Chondrocyte (in vitro differentiated cells): ENCODE results near the gene CNST. TPM values are rescaled to one million over a fixed set of nuclear protein-coding genes. Genes with fewer than 3 reads are reported as not detected.
A peak's percentile ranks its signal among the peaks of the same experiment; 100 is the strongest.
"Not testable (repeated sequence)": the region's sequence is repeated elsewhere in the genome, so short reads cannot be mapped to it uniquely, and the experiment has no call there.

ENCODE experiments used
- DNase-seq: peaks from one replicate; pipeline ENCODE4 v3.0.0; 2021; ENCODE audit warnings: mixed read lengths, low spot score
- H3K27ac Mint-ChIP-seq: one replicate; pipeline ENCODE4 v1.8.0; 2021; ENCODE audit warnings: mild to moderate bottlenecking, moderate library complexity, mixed read lengths; ENCODE audit not compliant: unreplicated experiment
- H3K27me3 Mint-ChIP-seq: 2 replicates; pipeline ENCODE4 v1.8.0; 2021; ENCODE audit warnings: low read depth, mixed read lengths
- H3K36me3 Mint-ChIP-seq: 2 replicates; pipeline ENCODE4 v1.8.0; 2021; ENCODE audit warnings: low read depth, mixed read lengths
- H3K4me1 Mint-ChIP-seq: 2 replicates; pipeline ENCODE4 v1.8.0; 2021; ENCODE audit warnings: low read depth, mild to moderate bottlenecking, mixed read lengths
- H3K4me3 Mint-ChIP-seq: one replicate; pipeline ENCODE4 v1.8.0; 2021; ENCODE audit warnings: mild to moderate bottlenecking, moderate library complexity, mixed read lengths; ENCODE audit not compliant: unreplicated experiment
- H3K9me3 Mint-ChIP-seq: 2 replicates; pipeline ENCODE4 v1.8.0; 2021; ENCODE audit warnings: low read depth, mixed read lengths
- CTCF ChIP-seq: fragments of 200-600 bp; sonication (generic); IDR thresholded peaks from 2 replicates; pipeline ENCODE4 v1.5.0; 2021; ENCODE audit warnings: antibody characterized with exemption, mild to moderate bottlenecking, moderate library complexity
- total RNA-seq: library from RNA; stranded (reverse); gene quantifications from 3 replicates; pipeline ENCODE4 v1.2.1, GENCODE V29; 2021

The CNST gene
- total RNA-seq, 1 donor from 2014 or later: 22.3 TPM

GRCh38 chr1:246554201-246554600 lies 12.1 kb upstream of the CNST start:
- Mint-ChIP-seq H3K36me3 (peaks cover 32% of the 10 kb centered on the region), H3K9me3 (no peaks in the 10 kb centered on the region), H3K4me1 (no peaks in the 10 kb centered on the region), H3K4me3 (no peak overlapping the region), H3K27me3 (no peaks in the 10 kb centered on the region), H3K27ac (no peak overlapping the region)
- no peak for DNase-seq
- TF ChIP-seq CTCF: no peak

- no peaks in the 10 kb centered on the region for H3K27me3 Mint-ChIP-seq
- no peak for DNase-seq
- H3K27ac Mint-ChIP-seq: no peak overlapping the region
- H3K36me3 Mint-ChIP-seq: peaks cover 24% of the 10 kb centered on the region
- no peaks in the 10 kb centered on the region for H3K9me3 Mint-ChIP-seq
- TF ChIP-seq CTCF: no peak
- H3K4me1 Mint-ChIP-seq: no peaks in the 10 kb centered on the region
- no peak overlapping the region for H3K4me3 Mint-ChIP-seq
Observed at GRCh38 chr1:246558041-246558440, 8.2 kb upstream of the CNST start.

GRCh38 chr1:246559310-246559709 lies 6.9 kb upstream of the CNST start:
- Mint-ChIP-seq H3K4me3 (no peak overlapping the region), H3K4me1 (peaks cover 6% of the 10 kb centered on the region), H3K27me3 (no peaks in the 10 kb centered on the region), H3K9me3 (no peaks in the 10 kb centered on the region), H3K27ac (no peak overlapping the region), H3K36me3 (peaks cover 19% of the 10 kb centered on the region)
- no peak for TF ChIP-seq CTCF
- no peak for DNase-seq

GRCh38 chr1:246560833-246561232 lies 5.4 kb upstream of the CNST start:
- H3K36me3 Mint-ChIP-seq: peaks cover 11% of the 10 kb centered on the region
- not testable (repeated sequence) for H3K9me3 Mint-ChIP-seq, H3K4me3 Mint-ChIP-seq, DNase-seq, H3K27ac Mint-ChIP-seq, H3K27me3 Mint-ChIP-seq
- TF ChIP-seq CTCF: peak; percentile 7
- H3K4me1 Mint-ChIP-seq: peaks cover 21% of the 10 kb centered on the region

GRCh38 chr1:246564839-246565750 lies 1.2 kb upstream of the CNST start:
- TF ChIP-seq CTCF: no peak
- H3K27me3 Mint-ChIP-seq: no peaks in the 10 kb centered on the region
- H3K4me1 Mint-ChIP-seq: peaks cover 44% of the 10 kb centered on the region
- H3K36me3 Mint-ChIP-seq: no peaks in the 10 kb centered on the region
- peak overlapping the region; percentile 96 for H3K4me3 Mint-ChIP-seq
- H3K27ac Mint-ChIP-seq: peak overlapping the region; percentile 91
- H3K9me3 Mint-ChIP-seq: no peaks in the 10 kb centered on the region
- DNase-seq: no peak
